H1 (cell line): Measurements from ENCODE around the gene DYNC2H1.

Experiments used
- ATF3 ChIP-seq: IDR thresholded peaks from 2 replicates; pipeline ENCODE4 v1.6.1; 2011; ENCODE audit warnings: low read depth, mild to moderate bottlenecking, low read length; ENCODE audit not compliant: insufficient read depth
- JUN ChIP-seq: IDR thresholded peaks from 2 replicates; pipeline ENCODE4 v1.6.1; 2011; ENCODE audit warnings: low read depth, mild to moderate bottlenecking, improper control_type of control experiment, low read length
- ZNF274 ChIP-seq: IDR thresholded peaks from 2 replicates; pipeline ENCODE4 v1.7.0; 2012; ENCODE audit warnings: low read length, borderline replicate concordance; ENCODE audit errors: extremely low read depth

- TF ChIP-seq JUN (no peak), ZNF274 (no peak), ATF3 (no peak)
These were observed 48.3 kb downstream of the DYNC2H1 start for GRCh38 chr11:103157542-103157941.
